Endothelial cell of umbilical vein (primary cell): ENCODE results near the gene CERS6. TPM values are rescaled to one million over a fixed set of nuclear protein-coding genes. Genes with fewer than 3 reads are reported as not detected.

Source experiments
- BruUV-seq: library from RNA; stranded (reverse); fragments of 400-500 nt; replicated peaks from 2 replicates; lab custom pipeline; 2021; lab: Mats Ljungman, UMichigan
- CTCF ChIA-PET: fragments of 300-600, 350-600 bp; sonication (Branson Sonifier 250); formaldehyde crosslinking; loops from one replicate; lab custom pipeline; 2021; ENCODE audit warnings: antibody characterized with exemption, inconsistent platforms; lab: Charles Lee
- POLR2A ChIA-PET: fragments of 300-600, 350-600 bp; sonication (Branson Sonifier 250); formaldehyde crosslinking; loops from one replicate; lab custom pipeline; 2021; ENCODE audit warnings: antibody characterized with exemption, inconsistent platforms; lab: Charles Lee
- DNase-seq: peaks from one replicate; pipeline ENCODE4 v3.0.0-alpha.2; 2011; ENCODE audit warnings: low read depth, low spot score
- FAIRE-seq: peaks from 2 replicates; lab custom pipeline; 2011; peaks lifted over from hg19 to GRCh38; lab: Jason Lieb, UNC
- H2AFZ ChIP-seq: 2 replicates; pipeline ENCODE4 v1.6.0; 2012; ENCODE audit warnings: low read depth, low read length, control low read depth, inconsistent platforms
- H3K27ac ChIP-seq: 2 replicates; pipeline ENCODE4 v1.5.1; 2011; ENCODE audit warnings: low read depth, mild to moderate bottlenecking, control low read depth, low read length, moderate library complexity; ENCODE audit not compliant: insufficient read depth
- H3K27me3 ChIP-seq, 2 experiments: 2 replicates each; pipeline versions ENCODE4 v1.6.0 to v1.6.1; 2011; ENCODE audit warnings: low read length in 2 of 2, mixed read lengths in 1 of 2; ENCODE audit not compliant: control insufficient read depth in 2 of 2, insufficient read depth in 2 of 2
- H3K36me3 ChIP-seq, 2 experiments: 2 replicates in 1 of 2; 3 replicates in 1 of 2; pipeline ENCODE4 v1.5.1; 2011; ENCODE audit warnings: low read length in 2 of 2, mild to moderate bottlenecking in 1 of 2, moderate library complexity in 1 of 2; ENCODE audit not compliant: control insufficient read depth in 2 of 2, insufficient read depth in 2 of 2; ENCODE audit errors: extremely low read depth in 1 of 2
- H3K4me1 ChIP-seq: 3 replicates; pipeline ENCODE4 v1.5.1; 2011; ENCODE audit warnings: mild to moderate bottlenecking, low read length; ENCODE audit not compliant: control insufficient read depth, insufficient read depth; ENCODE audit errors: extremely low read depth
- H3K4me2 ChIP-seq: 2 replicates; pipeline ENCODE4 v1.6.1; 2011; ENCODE audit warnings: low read length, control low read depth, mixed read lengths; ENCODE audit not compliant: insufficient read depth
- H3K4me3 ChIP-seq, 3 experiments: fragments of 200-600 bp in 1 of 3; sonication (generic), shearing (Covaris generic) in 1 of 3; replicated peaks in 1 of 3; 2 replicates each; pipeline ENCODE4 v1.5.1; 2011 to 2016; ENCODE audit warnings: control low read depth in 3 of 3, low read length in 3 of 3, mild to moderate bottlenecking in 2 of 3, inconsistent platforms in 1 of 3, low read depth in 1 of 3, moderate library complexity in 1 of 3; ENCODE audit not compliant: insufficient read depth in 1 of 3
- H3K79me2 ChIP-seq: 2 replicates; pipeline ENCODE4 v1.6.0; 2012; ENCODE audit warnings: low read length, inconsistent platforms; ENCODE audit not compliant: control insufficient read depth, insufficient read depth
- H3K9ac ChIP-seq: replicated peaks from 2 replicates; pipeline ENCODE3; 2011; ENCODE audit warnings: low read length, control low read depth; ENCODE audit not compliant: insufficient read depth; ENCODE audit errors: extremely low read depth
- H3K9me1 ChIP-seq: replicated peaks from 3 replicates; pipeline ENCODE4 v1.6.0; 2011; ENCODE audit warnings: mild to moderate bottlenecking, low read length; ENCODE audit not compliant: control insufficient read depth, insufficient read depth; ENCODE audit errors: extremely low read depth
- H3K9me3 ChIP-seq: replicated peaks from 2 replicates; pipeline ENCODE4 v1.5.1; 2012; ENCODE audit warnings: low read length, inconsistent platforms; ENCODE audit not compliant: control insufficient read depth, insufficient read depth
- H4K20me1 ChIP-seq: replicated peaks from 2 replicates; pipeline ENCODE3; 2011; ENCODE audit warnings: mild to moderate bottlenecking, low read length; ENCODE audit not compliant: control insufficient read depth, insufficient read depth; ENCODE audit errors: extremely low read depth
- EZH2 ChIP-seq: IDR thresholded peaks from 2 replicates; pipeline ENCODE4 v1.6.1; 2012; ENCODE audit warnings: borderline replicate concordance, low read depth, mild to moderate bottlenecking, moderate library complexity, low read length, inconsistent platforms; ENCODE audit not compliant: severe bottlenecking
- FOS ChIP-seq: IDR thresholded peaks from 2 replicates; pipeline ENCODE4 v1.6.1; 2011; ENCODE audit warnings: mild to moderate bottlenecking, low read length, moderate library complexity, borderline replicate concordance; ENCODE audit not compliant: insufficient read depth
- GATA2 ChIP-seq: IDR thresholded peaks from 2 replicates; pipeline ENCODE4 v1.7.0; 2011; ENCODE audit warnings: low read depth, mild to moderate bottlenecking, moderate library complexity, mixed read lengths, low read length; ENCODE audit not compliant: insufficient read length, insufficient read depth
- JUN ChIP-seq: IDR thresholded peaks from 2 replicates; pipeline ENCODE4 v1.6.1; 2011; ENCODE audit warnings: borderline replicate concordance, low read depth; ENCODE audit not compliant: insufficient read length, insufficient read depth
- MAX ChIP-seq: IDR thresholded peaks from 2 replicates; pipeline ENCODE4 v1.6.1; 2011; ENCODE audit not compliant: insufficient read depth, insufficient read length
- MYC ChIP-seq: IDR thresholded peaks from one replicate; pipeline ENCODE4 v1.6.1; 2011; ENCODE audit warnings: mild to moderate bottlenecking, low read depth, low read length
- POLR2A ChIP-seq: IDR thresholded peaks from 2 replicates; pipeline ENCODE4 v1.6.1; 2012; ENCODE audit warnings: low read depth, mild to moderate bottlenecking, control low read depth, low read length
- POLR2AphosphoS5 ChIP-seq: IDR thresholded peaks from 2 replicates; pipeline ENCODE4 v1.6.1; 2012; ENCODE audit warnings: low read depth, mild to moderate bottlenecking, control low read depth, low read length, moderate library complexity; ENCODE audit not compliant: insufficient read depth
- dilution Hi-C: fragments of 300-500 bp; cut with MboI; formaldehyde crosslinking; loops from one replicate; pipeline ENCODE4 v1.15.0; 2019; ENCODE audit warnings: low sequenced_read_pairs; ENCODE audit not compliant: extremely low pct_ligation_motif_present
- intact Hi-C: fragments of 100-400 bp; cut with micrococcal nuclease; formaldehyde crosslinking; loops from one replicate; pipeline ENCODE4 v1.10.0; 2022
- polyA plus RNA-seq, 4 experiments: library from polyadenylated mRNA; depleted of rRNA in 3 of 4; stranded (reverse) in 3 of 4; unstranded in 1 of 4; fragments of >200 nt; gene quantifications; 2 replicates each; pipeline versions ENCODE4 v1.2.1 to v1.2.3, GENCODE V29; 2011 to 2012; ENCODE audit warnings: missing spikeins in 1 of 4
- total RNA-seq: library from RNA; stranded (reverse); gene quantifications from 2 replicates; pipeline ENCODE4 v1.2.3, GENCODE V29; 2021
- TF ChIP-seq, protein P1 (sequence below), 2 donors: IDR thresholded peaks; 1 replicate in 1 of 2; 2 replicates in 1 of 2; pipeline ENCODE4 v1.5.1; 2011; ENCODE audit warnings: low read length in 2 of 2, mild to moderate bottlenecking in 2 of 2, moderate library complexity in 2 of 2, control low read depth in 1 of 2, inconsistent platforms in 1 of 2, low read depth in 1 of 2; ENCODE audit not compliant: insufficient read depth in 1 of 2; ENCODE audit errors: extremely low read depth in 1 of 2

Gene CERS6
- total and polyA plus RNA-seq, 2 donors (not counting 3 experiments of a cell fraction or from before 2014, with no cell fraction given), result 2.7 to 11.7 TPM

DNA sequence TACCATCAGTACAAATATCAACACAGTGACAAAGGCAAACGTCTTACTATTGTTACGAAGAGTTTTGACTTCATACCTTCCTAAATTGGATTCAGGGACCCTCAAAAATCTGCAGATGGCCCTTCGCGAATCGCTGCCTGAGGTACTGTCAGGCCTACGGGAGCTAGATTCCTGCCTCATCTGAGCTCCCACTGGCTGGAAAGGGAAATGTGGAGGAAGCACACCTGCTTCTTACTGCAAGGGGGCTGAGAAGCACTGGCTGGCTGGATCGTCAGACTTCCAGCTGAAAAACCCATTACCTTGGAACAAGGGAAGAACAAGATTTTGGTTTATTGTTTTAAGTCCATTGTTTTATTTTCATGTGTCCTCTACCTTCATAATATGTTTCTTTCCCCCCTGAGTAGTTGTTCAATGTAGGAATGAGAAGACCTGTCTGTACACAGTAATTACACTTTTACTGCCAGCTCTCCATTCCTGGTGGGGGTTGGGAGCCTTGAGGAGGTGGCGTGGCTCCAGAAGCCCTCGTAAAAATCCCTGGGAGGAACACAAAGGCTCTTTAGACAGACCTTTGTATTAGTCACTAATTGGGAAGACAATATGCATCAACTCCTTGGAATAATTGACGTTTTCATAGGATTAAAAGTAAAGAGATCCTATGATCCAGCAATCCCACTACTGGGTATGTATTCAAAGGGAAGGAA is 222.2 kb downstream of the CERS6 start:
- intact Hi-C loops, result no loop called here
- Histone ChIP-seq H3K9ac (no peak overlapping the region), H3K27ac (no peak overlapping the region), H3K4me2 (no peak overlapping the region), H3K4me3 (no peak overlapping the region), H3K9me3 (no peaks in the 10 kb centered on the region), H3K4me1 (no peaks in the 10 kb centered on the region), H3K9me1 (no peaks in the 10 kb centered on the region), H2AFZ (no peak overlapping the region), H4K20me1 (no peaks in the 10 kb centered on the region), H3K79me2 (no peaks in the 10 kb centered on the region), H3K27me3 (no peaks in the 10 kb centered on the region), H3K36me3 (no peaks in the 10 kb centered on the region)
- DNase-seq (no peak), FAIRE-seq (no peak)
- dilution Hi-C loops, result no loop called here
- CTCF ChIA-PET, result interaction anchor here (1.2 kb wide), 1 partner anchor 16 kb away, joined by 3 read pairs; no protein-coding TSS in a partner anchor
- no TSS peak for BruUV-seq
- TF ChIP-seq GATA2, result no peak
- TF ChIP-seq MAX, result no peak
- no peak for TF ChIP-seq POLR2AphosphoS5
- TF ChIP-seq, protein P1, sequence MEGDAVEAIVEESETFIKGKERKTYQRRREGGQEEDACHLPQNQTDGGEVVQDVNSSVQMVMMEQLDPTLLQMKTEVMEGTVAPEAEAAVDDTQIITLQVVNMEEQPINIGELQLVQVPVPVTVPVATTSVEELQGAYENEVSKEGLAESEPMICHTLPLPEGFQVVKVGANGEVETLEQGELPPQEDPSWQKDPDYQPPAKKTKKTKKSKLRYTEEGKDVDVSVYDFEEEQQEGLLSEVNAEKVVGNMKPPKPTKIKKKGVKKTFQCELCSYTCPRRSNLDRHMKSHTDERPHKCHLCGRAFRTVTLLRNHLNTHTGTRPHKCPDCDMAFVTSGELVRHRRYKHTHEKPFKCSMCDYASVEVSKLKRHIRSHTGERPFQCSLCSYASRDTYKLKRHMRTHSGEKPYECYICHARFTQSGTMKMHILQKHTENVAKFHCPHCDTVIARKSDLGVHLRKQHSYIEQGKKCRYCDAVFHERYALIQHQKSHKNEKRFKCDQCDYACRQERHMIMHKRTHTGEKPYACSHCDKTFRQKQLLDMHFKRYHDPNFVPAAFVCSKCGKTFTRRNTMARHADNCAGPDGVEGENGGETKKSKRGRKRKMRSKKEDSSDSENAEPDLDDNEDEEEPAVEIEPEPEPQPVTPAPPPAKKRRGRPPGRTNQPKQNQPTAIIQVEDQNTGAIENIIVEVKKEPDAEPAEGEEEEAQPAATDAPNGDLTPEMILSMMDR (IDR thresholded peaks at IDR 0.05; ENCODE audit: extremely low read depth in 1 of 2, insufficient read depth in 1 of 2, low read depth in 1 of 2, low read length in 2 of 2), result no peak
- TF ChIP-seq JUN, result no peak
- no peak for TF ChIP-seq MYC
- TF ChIP-seq FOS, result no peak
- no peak for TF ChIP-seq POLR2A
- no peak for TF ChIP-seq EZH2
- POLR2A ChIA-PET, result no interaction called here
